LNCAP (cell line): ENCODE measurements around the gene MPG.

Experiments
- CTCF ChIP-seq: fragments of 450-650 bp; IDR thresholded peaks from 2 replicates; pipeline ENCODE4 v1.5.1; 2017; ENCODE audit warnings: mild to moderate bottlenecking

The MPG gene

GRCh38 chr16:122361-122760 lies 44.3 kb downstream of the MPG start:
- TF ChIP-seq CTCF, result no peak

- no peak for TF ChIP-seq CTCF
Observed at GRCh38 chr16:125011-125410, 47.0 kb downstream of the MPG start.

- TF ChIP-seq CTCF, result no peak
Observed at GRCh38 chr16:129075-129474, 51.0 kb downstream of the MPG start.

- TF ChIP-seq CTCF, result no peak
Observed at GRCh38 chr16:130533-131173, 52.6 kb downstream of the MPG start.

GRCh38 chr16:132120-132519 lies 54.1 kb downstream of the MPG start:
- TF ChIP-seq CTCF, result no peak

- TF ChIP-seq CTCF, result no peak
Observed at GRCh38 chr16:133716-134115, 55.7 kb downstream of the MPG start.
